ENCODE results near the gene ETF1. TPM values are rescaled to one million over a fixed set of nuclear protein-coding genes. Genes with fewer than 3 reads are reported as not detected.
A peak's percentile ranks its signal among the peaks of the same experiment; 100 is the strongest.

The ETF1 gene
- total and polyA plus RNA-seq, 9 of the 15 experiments (the other 6 are each of a cell fraction or from before 2014, with no cell fraction given): 53.7 to 209 (median 164) TPM

DNA sequence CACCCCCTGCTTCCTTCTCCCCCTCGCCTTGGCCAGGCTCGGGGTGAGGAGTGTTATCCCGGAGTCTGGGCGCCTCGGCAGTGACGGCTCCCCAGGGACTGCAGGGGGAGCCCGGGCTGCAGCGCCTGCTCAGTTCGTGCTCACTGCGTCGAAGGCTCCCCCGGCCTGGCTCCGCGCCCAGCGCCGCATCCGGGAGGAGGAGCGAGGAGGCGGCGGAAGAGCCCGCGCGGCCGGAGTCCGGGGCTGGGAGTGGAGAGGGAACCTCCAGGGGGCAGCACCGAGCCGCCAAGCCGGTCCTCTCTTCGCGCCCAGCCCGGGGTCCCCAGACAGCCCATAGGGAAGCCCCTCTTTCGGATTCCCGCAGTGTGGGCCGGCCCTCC, 79.0 kb downstream of the ETF1 start (continued):
- TF ChIP-seq BACH1 (tag; IDR thresholded peaks at IDR 0.05): no peak
- no peak for TF ChIP-seq BCL6 (CRISPR knock-in tag; IDR thresholded peaks at IDR 0.05)
- TF ChIP-seq TCF7L2 (IDR thresholded peaks at IDR 0.05; ENCODE audit: low read depth, low read length): no peak
- no peak for TF ChIP-seq ZNF77 (CRISPR knock-in tag; IDR thresholded peaks at IDR 0.05)
- no peak for TF ChIP-seq RNF219 (CRISPR knock-in tag; IDR thresholded peaks at IDR 0.05)
- TF ChIP-seq SREBF2 (CRISPR knock-in tag; IDR thresholded peaks at IDR 0.05): no peak
- no peak for TF ChIP-seq XRCC4 (IDR thresholded peaks at IDR 0.05; ENCODE audit: extremely low read depth, insufficient read depth, insufficient read length)
- no peak for TF ChIP-seq TCF15 (CRISPR knock-in tag; IDR thresholded peaks at IDR 0.05)
- no peak for TF ChIP-seq CBX2 (IDR thresholded peaks at IDR 0.05; ENCODE audit: insufficient read depth, low read length, poor library complexity, severe bottlenecking)
- no peak for TF ChIP-seq ILK (tag; IDR thresholded peaks at IDR 0.05; ENCODE audit: borderline replicate concordance, low read depth)
- TF ChIP-seq SRF (CRISPR knock-in tag; IDR thresholded peaks at IDR 0.05): peak in 1 of 2 experiments; percentile 90; a peak in 2 of 4 replicates
- TF ChIP-seq TCF3 (CRISPR knock-in tag; IDR thresholded peaks at IDR 0.05): no peak
- no peak for TF ChIP-seq CREB3L1 (IDR thresholded peaks at IDR 0.05; ENCODE audit: borderline replicate concordance, low read depth)
- no peak for TF ChIP-seq POLR3G (IDR thresholded peaks at IDR 0.05; ENCODE audit: extremely low read depth, insufficient read length, insufficient replicate concordance)
- TF ChIP-seq KAT7 (CRISPR knock-in tag; IDR thresholded peaks at IDR 0.05; ENCODE audit: borderline replicate concordance): peak; percentile 55; the same call in 1 of the 2 replicates
- TF ChIP-seq MLLT1 (IDR thresholded peaks at IDR 0.05): no peak
- TF ChIP-seq TAF1 (IDR thresholded peaks at IDR 0.05; ENCODE audit: control insufficient read depth, extremely low read depth, insufficient read depth, low read length, severe bottlenecking): no peak
- no peak for TF ChIP-seq SETDB1 (IDR thresholded peaks at IDR 0.05; ENCODE audit: low read length)
- TF ChIP-seq HLTF (IDR thresholded peaks at IDR 0.05): no peak
- TF ChIP-seq, protein P1, sequence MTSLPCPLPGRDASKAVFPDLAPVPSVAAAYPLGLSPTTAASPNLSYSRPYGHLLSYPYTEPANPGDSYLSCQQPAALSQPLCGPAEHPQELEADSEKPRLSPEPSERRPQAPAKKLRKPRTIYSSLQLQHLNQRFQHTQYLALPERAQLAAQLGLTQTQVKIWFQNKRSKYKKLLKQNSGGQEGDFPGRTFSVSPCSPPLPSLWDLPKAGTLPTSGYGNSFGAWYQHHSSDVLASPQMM (CRISPR knock-in tag; IDR thresholded peaks at IDR 0.05): no peak
- TF ChIP-seq ZNF311 (CRISPR knock-in tag; IDR thresholded peaks at IDR 0.05): no peak
- TF ChIP-seq, protein P2, sequence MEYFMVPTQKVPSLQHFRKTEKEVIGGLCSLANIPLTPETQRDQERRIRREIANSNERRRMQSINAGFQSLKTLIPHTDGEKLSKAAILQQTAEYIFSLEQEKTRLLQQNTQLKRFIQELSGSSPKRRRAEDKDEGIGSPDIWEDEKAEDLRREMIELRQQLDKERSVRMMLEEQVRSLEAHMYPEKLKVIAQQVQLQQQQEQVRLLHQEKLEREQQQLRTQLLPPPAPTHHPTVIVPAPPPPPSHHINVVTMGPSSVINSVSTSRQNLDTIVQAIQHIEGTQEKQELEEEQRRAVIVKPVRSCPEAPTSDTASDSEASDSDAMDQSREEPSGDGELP (CRISPR knock-in tag; IDR thresholded peaks at IDR 0.05; ENCODE audit: borderline replicate concordance): peak; percentile 73; the same call in 1 of the 2 replicates
